GM12873 (cell line): ENCODE measurements around the gene CLDN5.

Experiments
- CTCF ChIP-seq: IDR thresholded peaks from 2 replicates; pipeline ENCODE4 v1.5.1; 2012; ENCODE audit warnings: low read depth, mild to moderate bottlenecking, moderate library complexity, low read length, control low read depth; ENCODE audit not compliant: insufficient read depth; ENCODE audit errors: missing control alignments

Gene CLDN5

GRCh38 chr22:19514831-19515565 is 9.2 kb downstream of the CLDN5 start:
- TF ChIP-seq CTCF, result no peak

GRCh38 chr22:19513823-19514222 is 10.4 kb downstream of the CLDN5 start:
- TF ChIP-seq CTCF, result no peak

- TF ChIP-seq CTCF, result no peak
Measured at GRCh38 chr22:19510919-19511341, 13.3 kb downstream of the CLDN5 start.

- TF ChIP-seq CTCF, result no peak
Measured at GRCh38 chr22:19509923-19510322, 14.3 kb downstream of the CLDN5 start.

GRCh38 chr22:19509191-19509590 is 15.0 kb downstream of the CLDN5 start:
- TF ChIP-seq CTCF, result no peak

- no peak for TF ChIP-seq CTCF
Measured at GRCh38 chr22:19508024-19508776, 16.0 kb downstream of the CLDN5 start.

GRCh38 chr22:19507534-19507861 is 16.7 kb downstream of the CLDN5 start:
- TF ChIP-seq CTCF, result no peak
